ENCODE data around the gene DMRTA2.

The DMRTA2 gene

DNA sequence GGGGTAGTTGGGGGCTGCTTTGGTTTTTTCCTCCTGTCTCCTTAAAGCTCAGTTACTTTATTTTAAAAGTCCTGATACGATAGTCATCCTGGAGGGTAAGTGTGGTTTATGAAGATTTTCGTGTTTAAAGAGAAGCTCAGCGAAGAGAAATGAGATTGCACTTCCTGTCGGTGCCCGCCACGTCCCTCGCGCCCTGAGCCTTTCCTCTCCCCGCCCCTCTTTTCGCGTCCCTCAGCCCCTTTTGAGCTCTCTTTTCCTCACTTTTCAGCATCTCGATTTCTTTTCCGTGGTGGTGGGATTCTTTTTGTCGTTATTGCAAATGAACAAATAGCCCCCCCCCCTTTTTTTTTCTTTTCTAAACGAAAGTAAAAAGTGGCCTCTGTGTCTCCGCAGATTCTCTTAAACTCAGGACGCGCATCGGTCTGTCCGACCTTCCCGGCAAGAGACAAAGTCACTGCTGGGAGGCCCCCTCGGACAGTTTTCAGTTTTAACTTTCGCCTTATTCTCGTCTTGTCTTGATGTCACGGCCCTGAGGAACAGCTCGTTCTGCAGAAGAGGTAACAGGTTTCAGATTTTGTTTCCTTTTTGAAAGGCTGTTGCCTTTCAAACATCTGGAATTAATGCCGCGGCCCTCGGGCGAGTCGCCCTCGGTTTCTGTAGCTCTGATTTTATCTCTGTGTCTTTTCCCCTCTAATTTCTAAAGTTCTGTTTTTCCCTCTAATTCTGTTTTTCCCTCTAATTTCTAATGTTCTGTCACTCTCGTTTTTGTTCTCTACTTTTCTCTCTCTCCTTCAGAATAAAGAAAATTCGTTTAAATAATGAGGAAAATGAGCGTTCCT lies 1.0 kb upstream of the DMRTA2 start:
- DNase-seq (ENCODE audit: low read depth in 3 of 3): peak in 1 of 3 experiments; percentile 16

DNA sequence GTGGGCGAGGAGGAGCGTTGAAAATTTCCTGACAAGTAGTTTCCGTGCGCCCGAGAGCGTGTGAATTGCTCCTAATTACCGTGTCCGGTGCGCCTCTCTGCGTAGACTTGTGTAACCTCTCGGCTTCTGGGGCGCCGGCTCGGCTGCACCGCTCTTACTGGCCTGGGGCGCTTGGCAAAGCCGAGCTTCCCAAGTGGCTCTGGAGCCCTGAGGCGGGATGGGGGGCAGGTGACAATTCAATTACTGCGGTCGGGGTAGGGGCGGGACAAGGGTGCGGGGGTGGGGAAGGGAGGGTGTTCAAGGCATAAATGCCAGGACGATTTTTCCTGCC lies 392 bp upstream of the DMRTA2 start:
- peak in 1 of 3 experiments; percentile 22 for DNase-seq (ENCODE audit: low read depth in 3 of 3)

DNA sequence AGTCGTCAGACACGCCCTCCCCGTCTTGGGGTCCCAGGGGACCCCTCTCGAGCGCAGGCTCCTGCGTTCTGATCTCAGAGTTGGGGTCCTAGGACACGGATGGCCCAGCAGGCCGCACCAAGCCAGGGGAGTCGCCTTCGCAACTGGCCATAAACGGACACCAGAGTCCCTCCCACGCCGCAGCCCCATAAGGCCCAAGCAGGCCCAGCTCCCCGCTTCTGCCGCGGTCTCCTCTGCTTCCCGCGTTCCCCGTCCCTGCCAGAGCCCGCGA lies 633 bp downstream of the DMRTA2 start:
- DNase-seq (ENCODE audit: low read depth in 3 of 3): peak in 1 of 3 experiments; percentile 0

DNA sequence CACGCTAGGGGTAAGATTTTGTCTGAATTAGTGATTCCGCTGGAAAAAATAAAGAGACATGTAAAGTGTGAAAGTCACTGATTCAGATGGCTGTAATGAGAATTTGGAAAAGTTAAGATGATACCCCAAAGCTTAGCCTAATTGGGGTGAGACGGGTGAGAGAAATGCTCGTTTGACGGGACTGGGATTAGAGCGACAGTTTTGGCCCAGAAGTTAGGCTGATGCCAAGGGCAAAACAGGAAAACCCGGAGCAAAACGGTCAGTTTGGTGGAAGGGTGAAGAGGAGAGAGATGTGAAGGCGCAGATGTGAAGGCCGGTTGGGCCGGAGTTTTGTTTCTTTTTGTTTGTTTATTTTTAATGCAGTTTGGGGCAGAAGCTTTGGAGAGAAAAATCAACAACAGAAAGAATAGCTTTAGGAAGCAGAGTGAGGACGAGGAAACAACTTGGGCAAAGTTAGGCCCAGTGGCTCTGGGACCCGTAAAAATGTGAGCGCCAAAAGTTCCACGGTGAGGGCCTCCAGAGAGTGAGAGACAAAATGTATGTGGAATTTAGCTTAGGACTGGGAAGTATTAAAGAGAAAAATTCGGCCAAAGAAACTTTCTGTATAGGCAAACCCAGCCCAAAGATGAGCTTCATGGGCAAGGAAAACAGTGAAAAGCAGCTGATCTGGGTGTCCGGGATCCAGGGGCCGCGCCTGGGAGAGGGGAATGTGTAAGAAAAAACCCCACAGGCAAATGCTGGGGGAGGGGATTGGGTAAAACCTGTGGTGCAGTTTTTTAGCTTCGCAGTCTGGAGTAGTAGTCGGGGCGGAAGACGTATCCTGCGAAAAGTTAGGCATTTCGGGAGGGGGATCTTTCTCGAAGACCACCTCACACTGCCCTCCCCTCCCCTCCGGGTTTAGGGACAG lies 1.2 kb downstream of the DMRTA2 start:
- DNase-seq (ENCODE audit: low read depth in 3 of 3): no peak

DNA sequence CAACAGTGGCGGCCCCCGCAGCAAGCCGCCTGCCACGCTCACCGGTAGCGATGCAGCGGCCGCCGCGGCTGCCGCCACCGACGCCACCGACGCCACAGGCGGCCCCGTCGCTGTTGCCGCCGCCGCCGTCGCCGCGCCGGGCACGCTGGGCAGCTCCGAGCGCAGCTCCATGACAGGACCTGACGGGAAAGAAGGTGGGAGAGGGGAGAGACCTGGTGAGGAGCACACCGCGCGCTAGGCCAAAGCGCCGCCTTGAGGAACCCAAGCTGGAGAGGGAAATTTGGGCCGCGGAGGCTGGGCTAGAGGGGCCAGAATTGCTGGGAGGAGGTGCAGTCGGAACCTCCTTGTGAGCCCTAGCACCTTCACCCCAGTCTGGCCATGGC lies 1.9 kb downstream of the DMRTA2 start:
- DNase-seq (ENCODE audit: low read depth in 3 of 3): no peak

DNA sequence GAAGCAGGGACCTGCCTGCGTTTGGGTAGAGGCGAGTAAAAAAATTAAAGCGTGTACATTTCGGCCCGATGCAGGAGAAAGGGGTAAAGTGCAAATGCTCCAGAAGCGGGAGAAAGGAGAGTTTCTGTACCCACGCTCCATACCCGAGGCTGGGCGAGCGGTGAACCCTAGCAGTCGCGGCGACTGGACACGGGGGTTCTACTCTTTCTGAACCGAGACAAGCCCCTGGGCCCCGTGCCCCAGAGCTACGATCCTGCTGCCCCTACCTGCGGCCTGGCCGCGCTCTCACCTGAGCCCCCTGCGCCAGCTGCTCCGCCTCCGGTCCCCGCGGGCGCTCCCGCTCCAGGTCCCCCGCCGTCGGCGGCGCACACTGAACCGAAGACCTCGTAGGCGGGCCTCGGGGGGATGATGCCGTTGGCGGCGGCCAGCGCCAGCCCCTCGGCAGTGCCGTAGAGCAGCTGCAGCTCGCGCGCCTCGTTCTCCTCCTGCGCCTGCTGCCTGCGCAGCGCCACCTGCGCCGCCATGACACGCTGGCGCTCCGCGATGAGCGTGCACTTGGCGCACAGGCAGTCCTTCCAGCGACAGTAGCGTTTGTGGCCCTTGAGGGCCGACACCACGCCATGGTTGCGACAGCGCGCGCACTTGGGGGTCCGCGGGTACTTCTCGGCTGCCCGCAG lies 2.4 kb downstream of the DMRTA2 start:
- DNase-seq (ENCODE audit: low read depth in 3 of 3): no peak

DNA sequence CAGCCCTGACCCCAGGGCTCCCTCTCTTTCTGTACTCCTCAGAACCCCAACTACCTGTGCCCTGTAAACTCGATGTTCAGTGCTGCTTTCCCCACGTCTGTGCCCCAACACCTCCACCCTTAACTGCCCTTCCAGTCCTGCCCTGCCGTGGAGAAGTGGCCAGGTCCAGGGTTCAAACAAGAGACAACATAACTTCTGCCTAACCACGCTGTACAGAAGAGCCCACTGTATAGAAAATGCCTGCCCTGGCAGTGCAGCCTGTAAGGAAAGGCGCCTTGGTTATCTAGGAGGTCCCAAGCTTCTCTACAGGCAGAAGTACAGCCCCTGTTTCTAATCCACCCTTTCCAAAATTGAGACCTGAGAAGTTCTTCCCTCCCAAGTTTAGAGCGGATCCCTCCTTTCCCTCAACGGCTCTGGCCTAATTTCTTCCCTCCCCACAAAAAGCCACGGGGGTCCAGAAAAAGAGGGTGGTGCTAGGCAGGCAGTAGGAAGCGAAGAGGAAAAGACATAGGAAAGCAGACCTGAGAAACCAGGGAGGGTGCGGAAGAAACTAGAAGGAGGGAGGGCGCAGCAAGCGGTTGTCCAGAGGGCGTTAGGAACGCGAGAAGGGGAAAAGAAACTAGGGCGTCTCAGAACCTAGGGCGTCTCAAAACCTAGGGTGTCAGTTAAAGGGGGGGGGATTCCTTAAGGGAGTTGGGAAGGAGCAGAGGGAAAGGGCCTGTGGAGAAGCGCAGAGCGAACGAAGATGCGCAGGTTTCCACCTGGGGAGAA lies 3.2 kb downstream of the DMRTA2 start:
- no peak for DNase-seq (ENCODE audit: low read depth in 3 of 3)

DNA sequence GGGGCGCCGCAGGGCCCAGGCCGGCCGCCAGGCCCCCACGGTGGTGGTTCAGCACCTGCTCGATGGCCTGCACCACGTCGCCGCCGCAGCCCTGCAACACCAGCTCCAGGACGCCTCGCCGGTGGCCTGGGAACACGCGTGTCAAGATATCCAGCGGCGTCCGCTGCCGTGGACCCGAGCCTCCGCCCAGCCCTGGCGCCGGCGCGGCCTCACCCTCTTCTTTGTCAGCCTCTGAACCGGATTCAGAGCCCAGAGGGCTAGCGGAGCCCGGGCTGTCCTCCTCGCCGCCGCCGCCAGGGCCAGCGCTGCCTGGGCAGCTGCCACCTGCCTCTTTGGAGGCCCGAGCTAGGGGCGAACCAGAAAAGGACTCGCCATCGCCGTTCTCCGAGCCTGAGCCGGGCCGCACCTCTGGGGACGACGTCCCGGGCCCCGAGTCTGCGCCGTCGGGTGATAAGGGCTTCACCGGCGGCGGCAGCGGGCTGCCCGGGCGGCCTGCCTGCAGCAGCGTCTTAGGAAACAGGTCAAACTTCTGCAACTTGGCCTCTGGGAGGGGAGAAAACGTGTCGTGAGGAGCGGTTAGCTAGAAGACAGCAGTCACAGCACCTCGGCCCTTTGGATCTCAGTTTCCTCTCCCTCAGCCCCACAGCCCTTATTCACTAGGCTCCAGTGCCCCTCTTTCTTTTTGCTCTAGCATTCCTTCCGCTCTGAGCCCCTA lies 3.9 kb downstream of the DMRTA2 start:
- no peak for DNase-seq (ENCODE audit: low read depth in 3 of 3)

DNA sequence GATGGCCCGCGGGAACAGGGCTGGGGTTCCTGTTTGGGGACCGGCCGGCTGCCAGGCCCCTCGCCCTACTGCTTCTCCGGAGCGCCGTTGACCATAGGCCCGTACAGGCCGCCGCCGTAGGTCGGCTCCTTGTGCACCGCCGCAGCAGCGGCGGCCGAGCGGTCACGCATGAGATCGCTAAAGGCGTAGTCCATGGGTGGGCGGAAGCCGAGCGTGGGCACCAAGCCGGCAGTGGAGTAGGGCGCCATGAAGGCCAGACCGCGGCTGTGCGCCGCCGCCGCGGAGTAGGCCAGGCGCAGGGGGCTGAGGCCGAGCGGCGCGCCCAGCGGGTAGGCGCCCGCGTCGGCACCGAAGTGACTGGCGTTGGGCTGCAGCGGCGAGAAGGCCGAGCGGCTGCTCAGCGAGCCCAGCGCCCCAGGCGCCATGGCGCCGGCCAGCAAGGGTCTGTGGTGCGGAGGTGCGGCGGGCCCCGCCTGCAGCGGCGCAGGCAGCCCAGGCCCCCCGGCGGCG lies 4.6 kb downstream of the DMRTA2 start:
- DNase-seq (ENCODE audit: low read depth in 3 of 3): no peak

DNA sequence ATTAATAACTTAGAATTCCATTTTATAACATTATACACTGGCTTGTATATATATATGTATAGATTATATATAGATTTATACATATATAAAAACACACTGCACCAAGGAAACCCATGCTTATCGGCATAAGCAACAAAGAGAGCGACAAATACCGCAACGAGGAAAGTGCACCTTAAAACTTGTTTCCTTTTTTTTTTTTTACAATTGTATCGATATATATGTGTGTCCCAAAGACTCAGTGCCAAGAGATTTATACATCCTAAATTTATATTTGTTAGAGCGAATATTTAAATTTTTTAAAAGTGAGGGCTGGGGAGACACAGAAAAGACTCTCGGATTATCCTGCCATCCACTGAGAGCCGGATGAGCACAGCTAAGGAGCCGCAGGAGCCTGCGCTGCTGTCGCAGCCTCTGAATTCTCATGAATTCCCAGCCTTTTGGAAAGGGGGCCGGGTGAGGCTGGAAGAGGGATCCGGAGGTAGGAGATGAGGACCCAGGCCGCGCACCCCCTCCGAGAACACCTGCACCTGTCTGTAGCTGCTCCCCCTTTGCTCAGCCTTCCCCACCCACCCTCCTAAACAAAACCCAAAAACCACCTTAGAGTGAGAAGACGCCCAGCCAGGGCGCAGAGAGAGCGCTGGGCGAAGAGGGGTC lies 5.2 kb downstream of the DMRTA2 start:
- DNase-seq (ENCODE audit: low read depth in 3 of 3): no peak

DNA sequence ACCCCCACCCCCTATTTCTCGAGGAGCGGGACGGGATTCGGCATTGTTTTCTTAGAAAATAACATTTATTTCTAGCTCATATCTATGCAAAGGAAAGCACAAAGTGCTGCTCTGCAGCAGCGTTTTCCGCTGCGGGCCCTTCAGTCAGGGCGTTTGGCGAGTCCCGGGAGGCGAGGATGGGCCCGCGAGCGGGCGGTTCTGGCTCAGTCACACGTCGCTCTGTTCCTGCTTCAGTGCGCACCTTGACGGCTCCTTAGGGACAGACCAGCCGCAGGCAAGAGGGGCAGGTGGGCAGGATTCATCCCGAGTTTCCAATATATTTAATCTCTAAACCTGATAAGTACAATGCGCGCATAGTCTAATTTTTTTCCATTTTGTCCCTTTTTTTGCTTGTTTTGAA lies 5.7 kb downstream of the DMRTA2 start:
- no peak for DNase-seq (ENCODE audit: low read depth in 3 of 3)

DNA sequence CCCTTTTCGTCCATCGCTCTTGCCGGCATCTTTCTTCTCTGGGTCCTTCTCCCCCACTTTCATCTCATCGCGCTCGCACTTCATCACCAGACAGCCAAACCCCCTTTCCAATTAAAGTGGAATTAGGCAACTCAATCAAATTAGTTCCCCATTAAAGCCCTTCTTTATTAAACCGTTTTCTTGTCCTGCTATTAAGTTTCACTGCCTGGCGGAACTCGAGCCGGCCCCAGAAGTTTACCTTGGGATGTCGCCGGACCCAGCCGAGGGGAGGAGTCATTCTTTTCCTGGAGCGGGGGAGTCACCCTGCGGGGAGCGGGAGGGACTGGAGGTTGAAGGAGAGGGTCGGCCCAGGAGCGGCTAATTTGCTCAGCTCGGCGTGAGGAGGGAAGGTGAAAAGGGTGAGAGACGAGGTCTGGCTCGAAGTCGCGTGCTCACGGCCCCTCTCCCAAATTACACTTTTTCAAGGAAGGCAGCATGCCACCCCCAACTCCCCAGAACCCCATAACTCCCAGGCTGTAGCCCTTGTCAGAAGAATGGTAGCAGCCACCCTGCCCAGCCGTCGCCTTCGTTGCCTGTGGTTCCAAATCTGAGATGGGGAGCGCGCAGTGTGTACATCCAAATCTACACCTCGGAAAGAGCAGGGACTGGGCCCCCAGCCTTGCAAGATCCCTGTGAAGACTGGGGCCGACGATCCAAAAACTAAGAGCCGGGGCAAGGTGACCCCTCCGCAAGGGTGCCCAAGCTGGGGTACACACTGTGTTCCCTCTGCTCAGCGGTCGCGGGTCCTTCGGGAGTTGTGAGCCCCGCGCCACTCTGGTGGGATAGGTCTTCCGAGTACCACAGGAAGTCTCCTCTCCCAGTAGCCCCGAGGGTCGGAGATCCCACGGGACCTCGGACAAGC lies 6.4 kb downstream of the DMRTA2 start:
- DNase-seq (ENCODE audit: low read depth in 3 of 3): no peak

DNA sequence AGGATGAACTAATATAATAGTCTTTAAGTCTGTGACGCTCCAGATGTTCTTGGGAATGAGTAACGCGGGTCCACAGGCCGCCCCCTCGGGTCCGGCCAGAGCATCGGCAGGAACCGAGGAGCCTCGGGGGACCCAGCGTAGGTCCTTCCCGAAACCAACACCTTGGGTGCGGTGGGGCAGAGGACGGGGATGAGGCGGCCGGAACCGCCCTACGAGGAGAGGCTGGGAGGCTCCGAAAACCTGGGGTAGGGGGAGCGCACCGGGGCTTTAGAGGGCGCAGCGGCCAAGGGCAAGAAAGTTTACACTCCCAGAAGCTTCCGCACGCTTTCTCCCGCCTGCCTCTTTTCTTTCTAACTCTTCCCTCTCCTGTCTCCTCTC lies 7.1 kb downstream of the DMRTA2 start:
- DNase-seq (ENCODE audit: low read depth in 3 of 3): no peak

DNA sequence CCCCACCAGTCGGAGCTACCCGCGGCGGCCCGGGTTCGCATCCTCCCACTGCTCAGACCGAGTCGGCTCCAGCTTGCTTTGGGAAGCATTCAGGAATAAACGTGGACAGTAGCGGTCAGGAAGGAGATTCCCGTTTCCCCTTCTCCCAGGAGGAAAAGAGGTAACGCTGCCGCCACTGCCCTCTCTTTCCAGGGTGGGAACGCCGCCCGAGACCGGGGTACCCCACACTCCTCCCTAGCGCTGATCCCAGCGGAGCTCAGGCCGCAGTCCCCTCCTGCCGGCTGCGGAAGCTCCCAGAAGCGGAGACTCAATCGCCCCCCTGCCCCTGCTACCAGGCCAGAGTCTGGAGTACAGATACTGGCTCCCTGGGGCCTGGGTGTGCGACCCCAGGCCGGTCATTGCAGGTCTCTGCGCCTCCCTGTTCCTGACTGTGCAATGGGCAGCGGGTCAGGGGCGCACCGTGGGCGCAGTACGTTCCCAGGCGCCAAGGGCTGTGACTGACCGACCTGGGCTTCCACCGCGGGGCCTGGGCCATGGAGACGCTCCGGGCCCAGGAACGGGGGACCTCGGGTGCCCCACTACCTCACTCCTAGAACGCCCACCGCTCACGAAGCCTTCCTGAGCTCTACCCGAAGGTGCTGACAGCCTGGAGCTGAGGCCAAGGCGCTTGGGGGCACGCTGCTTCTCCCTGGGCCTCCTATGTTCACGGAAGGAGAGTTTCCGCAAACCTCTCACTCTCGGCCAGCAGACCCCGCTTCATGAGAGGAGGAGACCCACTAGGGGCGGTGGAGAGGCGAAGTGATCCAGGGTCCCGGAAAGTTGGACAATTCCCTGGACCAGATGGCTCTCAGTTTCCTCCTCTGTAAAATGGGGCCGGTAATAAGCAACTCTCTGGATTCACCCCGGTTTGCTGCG lies 7.8 kb downstream of the DMRTA2 start:
- no peak for DNase-seq (ENCODE audit: low read depth in 3 of 3)

DNA sequence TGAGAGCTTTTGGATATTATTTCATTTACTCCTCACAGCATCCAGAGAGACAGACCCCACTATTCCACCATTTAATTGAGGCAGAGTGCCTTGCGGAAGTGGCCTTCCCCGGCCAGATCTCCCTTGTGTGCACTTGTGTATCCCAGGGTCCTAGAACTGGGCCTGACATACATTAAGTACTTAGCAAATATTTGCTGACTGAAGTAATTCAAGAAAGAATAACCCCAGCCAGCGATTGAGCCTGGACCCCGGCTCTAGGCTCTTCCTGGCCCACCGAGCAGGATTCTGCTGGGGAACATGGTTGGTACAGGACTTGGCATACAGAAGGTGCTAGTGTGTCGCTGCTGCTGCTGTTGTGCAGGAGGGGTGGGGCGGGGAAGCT lies 8.4 kb downstream of the DMRTA2 start:
- DNase-seq (ENCODE audit: low read depth in 3 of 3): no peak

DNA sequence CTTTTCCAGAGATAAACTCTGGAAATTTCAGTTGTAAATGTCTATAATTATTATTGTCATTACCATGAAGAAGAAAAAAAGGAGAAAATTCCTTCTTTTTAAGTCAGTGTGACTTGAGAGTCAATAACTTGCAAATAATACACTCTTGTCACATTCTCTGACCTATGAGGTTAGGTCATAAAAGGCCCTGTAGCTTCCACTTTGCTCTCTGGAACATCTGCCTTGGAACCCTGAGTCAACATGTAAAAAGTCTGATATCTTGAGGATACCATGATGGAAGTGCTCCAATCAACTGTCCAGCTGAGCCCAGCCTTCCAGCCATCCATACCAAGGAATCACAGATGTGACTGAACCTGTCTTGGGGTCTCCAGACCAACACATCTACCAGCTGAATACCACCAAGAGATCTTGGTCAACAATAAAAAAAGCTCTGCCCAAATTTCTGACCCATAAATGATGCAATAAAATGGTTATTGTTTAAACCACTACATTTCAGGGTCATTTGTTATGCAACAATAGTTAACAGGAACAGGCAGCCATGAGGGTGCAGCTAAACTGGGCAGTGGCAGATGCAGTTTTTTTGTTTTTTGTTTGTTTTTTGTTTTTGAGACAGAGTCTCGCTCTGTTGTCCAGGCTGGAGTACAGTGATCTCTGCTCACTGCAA lies 10.3 kb downstream of the DMRTA2 start:
- DNase-seq (ENCODE audit: low read depth in 3 of 3): no peak

DNA sequence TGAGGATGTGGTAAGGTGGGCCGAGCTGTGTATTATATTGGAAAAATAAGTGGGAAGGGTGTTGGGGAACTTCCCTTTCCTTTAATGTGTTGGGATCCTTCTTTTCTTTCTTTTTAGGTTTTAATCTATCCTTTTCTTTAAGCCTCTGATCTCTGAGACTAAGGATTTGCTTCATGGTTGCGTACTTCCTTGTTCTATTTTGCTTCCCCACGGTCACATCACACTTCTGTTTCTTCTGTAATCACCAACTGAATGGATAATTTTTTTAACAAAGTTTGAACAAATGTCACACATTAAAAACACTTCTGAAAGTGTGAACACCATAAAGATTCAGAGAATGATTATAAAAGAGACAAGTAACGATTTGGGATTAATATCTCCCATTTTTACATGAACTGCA lies 17.4 kb downstream of the DMRTA2 start:
- no peak for DNase-seq (ENCODE audit: low read depth in 3 of 3)

DNA sequence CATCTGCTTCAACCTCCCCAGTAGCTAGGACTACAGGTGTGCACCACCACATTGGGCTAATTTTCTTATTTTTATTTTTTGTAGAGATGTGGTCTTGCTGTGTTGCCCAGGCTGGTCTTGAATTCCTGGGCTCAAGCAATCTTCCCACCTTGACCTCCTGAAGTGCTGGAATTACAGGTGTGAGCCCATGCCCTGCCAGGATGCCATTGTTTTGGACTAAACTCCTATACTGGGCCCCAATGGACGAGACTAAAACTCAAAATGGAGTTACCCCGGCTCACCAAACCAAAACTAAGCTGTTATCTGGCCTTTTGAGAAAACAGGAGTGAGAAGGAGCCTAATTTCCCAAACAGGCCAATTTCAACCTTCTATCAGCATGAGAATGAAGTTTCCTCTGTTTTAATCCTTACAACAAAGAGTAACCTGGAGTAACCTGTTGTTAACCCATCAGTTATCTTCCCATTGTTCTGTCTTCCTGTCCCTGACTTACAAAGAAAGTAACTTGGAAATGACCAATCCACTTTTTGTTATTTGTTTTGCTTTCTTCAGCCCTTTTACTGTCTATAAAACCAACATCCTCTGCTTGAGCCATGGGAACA lies 29.6 kb downstream of the DMRTA2 start:
- no peak for DNase-seq (ENCODE audit: low read depth in 3 of 3)

Measured in stimulated activated CD4-positive, alpha-beta T cell treated with anti-CD3 and anti-CD28 coated beads, TNF-alpha, amount 100 ng/mL, for 24 hours (primary cell).